NOMO-1 treated with DMSO at 0.1 percent for 48 hours (cell line): ENCODE data around the gene SIGLEC6.
"Not testable (repeated sequence)": the region's sequence is repeated elsewhere in the genome, so short reads cannot be mapped to it uniquely, and the experiment has no call there.

Experiments used
- DNase-seq: peaks from one replicate; lab custom pipeline; 2025; ENCODE audit not compliant: unreplicated experiment; lab: John Stamatoyannopoulos, UW

Gene SIGLEC6

DNA sequence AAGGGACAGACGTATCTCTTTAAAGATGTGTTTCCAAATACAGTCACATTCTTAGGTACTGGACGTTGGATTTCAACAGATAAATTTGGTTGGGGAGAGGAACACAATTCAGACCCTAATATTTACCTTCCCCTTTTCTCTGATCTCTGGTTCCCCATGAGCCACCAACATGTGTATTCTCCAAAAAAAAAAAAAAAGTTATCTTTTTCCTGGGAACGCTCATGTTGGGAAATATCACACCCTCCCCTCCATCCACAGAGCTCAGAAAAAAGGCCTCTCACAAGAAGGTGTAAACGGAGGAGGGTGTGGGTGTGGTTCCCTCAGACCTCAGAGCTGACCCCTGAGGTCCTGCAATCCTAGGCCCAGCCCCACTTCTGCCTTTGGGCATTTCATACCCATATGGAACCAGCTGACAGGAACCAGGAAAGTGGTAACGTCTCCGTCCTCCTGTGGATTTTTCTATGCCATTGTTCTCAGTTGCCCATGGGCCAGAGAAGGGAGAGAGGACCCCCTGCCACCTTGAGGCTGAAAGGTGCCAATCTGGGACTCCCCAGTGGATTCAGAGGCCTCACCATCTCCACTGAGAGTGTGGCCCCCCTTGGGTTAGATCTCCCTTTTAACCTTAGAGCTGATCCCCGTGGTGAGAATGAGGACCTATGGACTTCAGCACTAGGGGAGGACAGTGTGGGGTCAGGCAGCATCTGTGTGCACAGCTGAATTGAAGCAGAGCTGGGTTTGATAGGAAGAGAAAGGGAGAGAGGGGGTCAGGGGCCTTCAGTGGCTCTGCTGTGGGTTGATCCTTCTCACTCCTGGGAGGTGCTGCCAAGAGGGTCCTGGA, 21.4 kb downstream of the SIGLEC6 start:
- peak; percentile 29 for DNase-seq

DNA sequence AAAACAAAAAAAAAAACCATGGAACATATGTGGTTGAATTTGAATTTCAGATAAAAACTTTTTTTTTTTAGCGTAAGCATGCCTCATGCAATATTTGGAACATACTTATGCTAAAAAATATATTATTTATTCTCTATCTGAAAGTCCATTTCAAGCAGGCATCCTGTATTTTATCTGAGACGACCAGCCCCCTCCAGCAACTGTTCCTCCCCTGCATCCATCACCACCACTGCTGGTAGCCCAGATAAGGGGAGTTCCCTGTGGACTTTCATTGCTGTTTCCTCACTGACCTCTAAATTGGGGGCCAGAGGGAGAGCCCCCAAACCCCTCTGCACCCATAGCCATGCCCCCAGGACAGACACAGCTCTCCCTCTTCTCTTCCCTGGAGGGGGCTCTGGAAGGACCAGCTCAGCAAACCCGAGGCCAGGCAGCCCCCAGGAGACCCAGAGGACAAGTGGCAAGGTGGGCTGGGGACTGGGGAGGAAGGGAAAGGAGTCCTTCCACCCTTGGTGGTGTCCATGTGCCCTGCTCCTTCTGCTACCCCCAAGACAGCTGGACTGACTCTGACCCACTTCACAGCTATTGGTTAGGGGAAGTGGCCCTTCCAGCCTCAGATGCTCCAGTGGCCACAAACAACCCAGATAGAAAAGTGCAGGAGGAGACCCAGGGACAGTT, 23.3 kb downstream of the SIGLEC6 start:
- DNase-seq: no peak

DNA sequence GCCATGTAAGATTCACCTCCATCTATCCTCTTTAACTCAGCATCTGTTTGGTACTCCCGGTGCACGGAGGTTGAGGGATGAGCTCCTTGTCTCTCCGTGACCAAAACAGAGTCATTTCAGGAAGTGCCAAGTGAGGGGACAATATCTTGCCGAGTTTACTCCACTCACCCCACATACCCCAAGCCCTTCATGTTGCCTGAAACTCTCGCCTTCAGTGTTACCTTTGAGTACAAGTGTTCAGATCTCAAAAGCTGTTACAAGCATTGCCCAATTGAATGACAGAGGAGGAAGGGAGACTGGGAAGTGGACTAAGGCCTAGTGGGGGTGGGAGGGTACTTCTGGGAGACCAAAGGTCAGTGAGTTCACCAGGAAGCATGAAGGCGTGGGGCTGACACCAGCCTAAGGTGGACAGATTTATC, 23.8 kb downstream of the SIGLEC6 start:
- DNase-seq: peak; percentile 44

DNA sequence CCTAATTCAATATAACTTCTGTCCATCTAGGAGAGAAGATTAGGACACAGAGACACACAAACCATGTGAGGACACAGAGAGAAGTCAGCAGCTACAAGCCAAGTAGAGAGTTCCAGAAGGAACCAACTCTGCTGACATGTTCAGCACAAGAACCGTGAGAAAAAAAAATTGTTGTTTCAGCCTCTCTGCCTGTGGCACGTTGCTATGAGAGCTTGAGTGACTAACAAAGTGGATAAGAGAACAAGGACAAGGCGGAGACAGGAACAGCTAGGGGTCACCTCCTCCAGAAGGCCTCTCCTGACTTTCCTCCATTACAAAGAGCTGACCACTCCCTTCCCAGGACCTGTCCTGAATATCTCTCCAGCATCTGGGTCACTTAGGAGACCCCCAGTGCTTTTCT, 24.3 kb downstream of the SIGLEC6 start:
- no peak for DNase-seq

DNA sequence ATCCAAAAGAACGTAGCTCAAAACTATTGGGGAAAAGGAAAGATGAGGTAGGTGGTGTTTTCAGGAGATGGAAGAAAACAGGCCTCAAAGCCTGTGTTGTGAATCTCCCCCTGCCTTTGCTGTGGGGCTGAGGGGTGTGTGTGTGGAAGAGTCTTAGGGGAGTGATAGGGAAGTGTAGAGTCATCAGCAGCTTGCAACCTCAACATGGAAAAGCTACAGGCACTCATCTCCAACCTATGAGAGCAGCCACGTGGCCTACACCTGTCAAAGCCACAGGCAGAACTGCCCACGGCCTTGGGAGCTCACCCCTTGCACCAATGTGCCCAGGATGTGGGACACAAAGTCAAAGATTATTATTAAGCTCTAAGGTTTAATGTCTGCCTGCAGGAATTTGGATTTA, 25.6 kb downstream of the SIGLEC6 start:
- DNase-seq: no peak

DNA sequence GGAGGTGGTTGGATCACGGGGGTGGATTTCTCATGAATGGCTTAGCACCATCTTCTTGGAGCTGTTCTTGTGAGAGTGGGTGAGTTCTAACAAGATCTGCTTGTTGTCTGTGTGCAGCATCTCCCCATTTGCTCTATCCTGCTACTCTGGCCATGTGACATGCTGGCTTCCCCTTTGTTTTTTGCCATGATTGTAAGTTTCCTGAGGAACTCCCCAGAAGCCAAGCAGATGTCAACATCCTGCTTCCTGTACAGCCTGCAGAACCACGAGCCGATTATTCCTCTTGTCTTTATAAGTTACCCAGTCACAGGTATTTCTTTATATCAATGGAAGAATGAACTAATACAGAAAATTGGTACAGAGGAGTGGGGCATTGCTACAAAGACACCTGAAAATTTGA, 27.6 kb downstream of the SIGLEC6 start:
- DNase-seq: no peak

DNA sequence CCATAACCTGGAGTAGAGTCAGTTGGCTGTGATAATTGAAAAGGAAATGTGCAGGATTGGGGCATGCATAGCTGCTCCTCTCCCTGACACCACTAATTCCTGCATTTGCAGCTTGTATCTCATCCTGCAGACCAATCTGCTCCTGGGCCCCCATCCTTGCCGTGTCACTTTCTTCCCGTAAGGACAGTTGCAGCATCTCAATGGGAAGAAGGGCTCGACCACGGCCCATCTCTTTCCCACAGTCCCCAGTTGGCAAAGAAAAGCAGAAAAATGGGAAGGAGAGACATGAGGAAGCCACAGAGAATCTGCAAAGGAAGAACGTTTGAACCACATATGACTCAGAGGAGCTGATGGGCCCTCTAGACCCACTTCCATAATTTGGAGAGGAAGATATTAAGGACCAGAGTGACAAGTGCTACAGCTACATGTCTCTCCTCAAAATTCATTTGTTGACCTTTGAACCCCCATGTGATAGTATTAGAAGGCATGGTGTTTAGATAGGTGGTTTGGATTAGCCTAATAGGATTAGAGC, 28.1 kb downstream of the SIGLEC6 start:
- peak; percentile 69 for DNase-seq

DNA sequence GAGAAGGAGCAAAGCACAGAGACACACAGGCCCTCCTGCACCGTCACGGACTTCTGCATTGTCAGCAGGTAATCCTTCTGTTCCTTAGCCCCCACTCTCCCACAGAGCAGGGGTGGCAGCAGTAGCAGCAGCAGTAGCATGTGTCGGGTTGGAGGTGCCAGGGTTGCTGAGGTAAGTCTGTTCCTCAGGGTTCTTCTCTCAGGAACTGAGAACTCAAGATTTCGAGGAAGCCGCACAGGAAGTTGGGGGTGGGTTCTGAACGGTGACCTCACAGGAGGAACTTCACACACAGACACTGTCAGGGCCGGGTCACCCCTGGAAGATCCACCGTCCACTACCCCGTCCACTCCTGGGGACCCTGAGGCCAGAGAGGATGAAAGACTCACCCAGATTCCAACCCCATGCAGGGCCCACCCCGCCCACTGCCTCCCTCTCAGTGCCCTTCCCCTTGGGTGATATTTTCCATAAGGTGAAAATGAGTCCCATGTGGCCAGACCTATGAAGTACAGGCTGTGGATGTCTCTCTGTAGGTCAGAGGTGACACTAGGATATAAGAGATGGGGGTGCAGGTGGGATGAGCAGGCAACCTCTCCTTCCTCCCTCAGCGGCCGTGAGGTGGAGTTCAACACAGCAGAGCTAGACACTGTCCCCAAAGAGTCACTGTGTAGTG, 29.7 kb downstream of the SIGLEC6 start, which contains the start of gene SIGLEC12:
TSS of gene SIGLEC12 (minus strand) at position 207 of the 670 bp plus-strand sequence. CDS start at position 140, 67 bp downstream.
- peak; percentile 65 for DNase-seq

DNA sequence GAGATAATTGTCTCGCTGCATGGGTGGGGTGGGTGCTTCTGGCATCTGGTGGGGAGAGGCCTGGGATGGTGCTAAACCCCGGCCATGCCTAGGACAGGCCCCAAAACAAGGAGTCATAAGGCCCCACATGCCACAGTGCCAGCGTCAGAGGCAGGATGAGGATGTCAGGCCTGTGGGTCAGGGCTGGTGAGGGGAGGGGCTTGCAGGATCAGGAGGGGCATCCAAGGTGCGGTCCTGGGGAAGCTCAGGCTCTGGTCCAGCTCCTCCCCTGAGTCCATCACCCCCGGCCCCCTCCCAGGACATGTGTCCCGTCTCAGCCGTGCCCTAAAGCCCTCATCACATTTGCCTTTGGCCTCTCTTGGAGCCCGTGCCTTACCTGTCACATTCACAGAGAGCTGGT, 30.5 kb downstream of the SIGLEC6 start:
- DNase-seq: not testable (repeated sequence)

DNA sequence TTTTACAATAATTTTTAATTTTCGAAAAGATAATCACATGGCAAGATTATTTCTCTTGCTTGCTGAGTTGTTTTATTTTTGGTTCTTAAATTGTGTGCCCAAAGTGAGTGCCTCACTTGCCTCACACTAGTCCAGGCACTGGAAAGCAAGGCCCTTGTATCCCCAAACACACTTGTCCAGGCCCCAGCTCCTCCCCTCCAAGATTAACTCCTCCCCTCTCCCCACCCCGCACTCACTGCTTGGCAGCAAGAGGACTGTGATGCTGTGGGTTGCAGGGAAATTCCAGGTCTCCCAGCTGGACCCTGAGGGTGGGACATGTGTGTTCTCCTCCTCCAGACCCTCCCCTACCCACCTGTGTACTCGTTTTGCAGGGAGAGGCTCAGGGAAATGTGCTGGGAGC, 33.8 kb downstream of the SIGLEC6 start:
- no peak for DNase-seq

DNA sequence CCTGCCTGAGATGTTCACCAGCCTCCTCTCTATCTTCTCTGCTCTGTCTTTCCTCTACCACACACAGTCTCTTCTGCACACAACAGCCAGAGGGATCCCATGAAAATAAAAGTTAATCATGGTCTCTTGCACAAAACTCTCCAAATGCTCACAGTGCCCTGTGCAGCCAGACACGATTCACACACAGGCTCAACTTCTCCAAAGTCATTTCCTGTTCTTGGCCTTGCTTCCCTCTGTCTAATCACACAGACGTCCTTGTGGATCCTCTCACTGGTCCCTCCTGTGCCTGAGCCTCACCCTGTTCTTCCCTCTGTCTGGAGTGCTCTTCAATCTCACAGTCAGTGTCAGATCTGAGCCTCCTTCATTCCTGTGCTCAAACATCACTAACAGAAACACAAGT, 37.7 kb downstream of the SIGLEC6 start:
- peak; percentile 12 for DNase-seq

DNA sequence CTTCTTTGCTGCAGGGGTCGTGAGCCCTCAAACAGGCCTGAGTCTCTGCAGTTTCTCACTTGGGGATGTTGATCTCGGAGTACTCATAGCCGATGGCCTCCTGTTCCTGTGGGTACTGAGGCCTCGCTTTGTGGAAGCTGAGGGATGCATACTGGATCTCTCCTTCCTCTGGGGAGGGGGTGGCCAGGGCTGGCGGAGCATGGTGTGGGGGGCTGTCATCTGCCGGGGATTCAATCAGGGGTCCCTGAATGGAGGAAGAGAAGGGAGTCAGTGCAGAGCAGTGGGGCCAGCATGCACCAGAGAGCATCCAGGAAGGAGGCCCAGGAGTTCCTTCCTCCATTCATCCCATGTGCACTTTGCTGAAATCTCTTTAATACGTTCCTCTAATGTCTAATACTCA, 39.9 kb downstream of the SIGLEC6 start:
- no peak for DNase-seq

DNA sequence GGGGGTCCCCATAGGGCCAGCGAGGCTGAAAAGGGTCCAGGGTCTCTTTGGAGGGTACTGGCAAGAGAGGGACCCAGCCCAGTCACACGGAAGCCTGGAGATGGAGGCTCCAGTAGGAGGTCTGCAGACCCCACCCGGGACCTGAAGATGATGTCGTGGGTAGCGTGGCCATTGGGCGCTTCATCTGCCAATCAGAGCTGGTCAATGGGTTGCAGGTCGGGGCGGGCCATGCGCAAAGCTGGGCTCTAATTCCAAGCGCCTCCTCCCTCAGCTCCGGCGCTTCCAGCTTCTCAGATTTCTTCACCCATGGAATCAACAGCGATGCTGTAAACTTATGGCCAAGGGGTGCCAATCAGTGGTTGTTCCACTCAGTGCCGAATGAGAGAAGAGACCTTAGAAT, 40.8 kb downstream of the SIGLEC6 start:
- no peak for DNase-seq

DNA sequence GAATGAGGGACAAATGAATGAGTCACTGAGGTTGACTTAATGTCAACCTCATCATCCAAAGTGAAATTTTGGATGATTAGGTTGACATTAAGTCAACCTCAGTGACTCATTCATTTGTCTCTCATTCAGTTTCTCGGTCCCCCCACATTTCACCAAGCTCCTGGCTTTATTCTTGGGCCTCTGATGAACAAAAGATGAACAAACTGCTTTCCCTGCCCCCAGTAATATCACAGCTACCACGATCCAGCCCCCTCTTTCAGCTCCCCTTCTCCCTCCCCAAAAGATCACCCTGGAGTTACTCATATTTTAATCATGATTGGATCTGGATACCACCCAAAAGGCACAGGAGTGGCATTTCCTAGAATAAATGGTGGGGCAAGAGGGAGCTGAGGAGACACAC, 42.4 kb downstream of the SIGLEC6 start:
- no peak for DNase-seq

DNA sequence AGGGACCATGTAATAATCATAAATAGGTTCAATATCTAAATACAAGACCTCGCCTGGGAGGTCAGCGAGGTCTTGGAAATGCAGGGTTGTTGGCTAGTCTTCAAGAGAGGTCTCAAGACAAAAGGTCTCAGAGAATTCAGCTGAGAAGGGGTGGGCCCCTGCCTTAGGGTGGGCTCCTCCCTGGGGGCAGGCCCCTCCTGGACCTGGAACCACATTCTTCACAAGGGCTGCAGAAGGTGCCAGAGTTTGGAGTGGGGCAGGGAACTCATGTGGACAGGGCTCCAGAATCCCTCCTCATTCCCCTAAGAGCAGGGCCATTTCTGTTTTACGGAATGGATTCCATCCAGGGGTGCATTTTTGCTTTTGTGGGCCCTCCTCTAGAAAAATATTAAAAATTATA, 43.0 kb downstream of the SIGLEC6 start:
- DNase-seq: no peak

DNA sequence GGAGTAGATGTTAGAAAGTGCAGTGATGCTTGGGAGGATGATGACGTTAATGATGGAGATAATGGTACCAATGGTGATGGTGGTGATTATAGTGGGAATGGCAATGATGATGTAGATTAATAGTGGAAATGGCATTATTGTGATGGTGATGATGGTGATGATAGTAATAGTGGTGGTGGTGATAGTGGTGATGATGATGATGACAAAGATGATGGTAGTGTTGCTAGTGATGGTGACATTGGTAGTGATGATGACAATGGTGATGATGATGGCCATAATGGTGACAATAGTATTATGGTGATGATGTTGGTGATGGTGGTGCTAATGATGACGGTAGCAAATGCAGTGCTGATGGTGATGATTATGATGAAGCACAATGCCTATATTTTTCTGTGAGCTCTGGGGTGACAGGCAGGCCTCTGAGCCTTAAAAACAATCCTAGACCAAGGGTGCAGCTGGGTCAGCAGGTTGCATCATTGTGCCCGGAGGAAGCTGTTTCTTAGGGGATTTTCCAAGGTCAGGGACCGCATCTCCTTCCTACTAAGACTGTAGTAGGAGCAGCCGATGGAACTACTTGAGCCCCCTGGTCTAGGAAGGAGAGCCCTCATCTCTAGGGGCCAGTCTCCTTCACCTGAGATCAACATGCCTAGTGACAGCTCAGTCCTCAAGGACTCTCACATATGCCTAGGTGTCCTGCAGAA, 45.4 kb downstream of the SIGLEC6 start:
- DNase-seq: no peak

DNA sequence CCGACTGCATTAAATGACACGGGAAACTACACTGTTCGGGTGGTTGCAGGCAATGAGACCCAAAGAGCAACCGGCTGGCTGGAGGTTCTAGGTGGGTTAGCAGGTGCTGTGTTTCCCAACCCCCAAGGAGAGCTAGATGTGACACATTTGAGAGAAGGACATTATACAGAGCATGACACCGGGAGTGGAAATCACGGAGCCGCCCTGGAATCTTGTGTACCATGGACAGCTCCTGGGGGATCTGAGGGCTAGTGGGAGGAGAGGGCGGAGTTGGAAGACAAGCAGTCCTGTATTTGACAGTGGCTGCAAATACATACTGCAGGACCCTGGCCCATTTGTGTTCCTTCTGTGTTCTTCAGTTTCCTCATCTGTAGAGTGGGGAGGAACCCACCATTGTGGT, 50.9 kb downstream of the SIGLEC6 start:
- peak; percentile 1 for DNase-seq

DNA sequence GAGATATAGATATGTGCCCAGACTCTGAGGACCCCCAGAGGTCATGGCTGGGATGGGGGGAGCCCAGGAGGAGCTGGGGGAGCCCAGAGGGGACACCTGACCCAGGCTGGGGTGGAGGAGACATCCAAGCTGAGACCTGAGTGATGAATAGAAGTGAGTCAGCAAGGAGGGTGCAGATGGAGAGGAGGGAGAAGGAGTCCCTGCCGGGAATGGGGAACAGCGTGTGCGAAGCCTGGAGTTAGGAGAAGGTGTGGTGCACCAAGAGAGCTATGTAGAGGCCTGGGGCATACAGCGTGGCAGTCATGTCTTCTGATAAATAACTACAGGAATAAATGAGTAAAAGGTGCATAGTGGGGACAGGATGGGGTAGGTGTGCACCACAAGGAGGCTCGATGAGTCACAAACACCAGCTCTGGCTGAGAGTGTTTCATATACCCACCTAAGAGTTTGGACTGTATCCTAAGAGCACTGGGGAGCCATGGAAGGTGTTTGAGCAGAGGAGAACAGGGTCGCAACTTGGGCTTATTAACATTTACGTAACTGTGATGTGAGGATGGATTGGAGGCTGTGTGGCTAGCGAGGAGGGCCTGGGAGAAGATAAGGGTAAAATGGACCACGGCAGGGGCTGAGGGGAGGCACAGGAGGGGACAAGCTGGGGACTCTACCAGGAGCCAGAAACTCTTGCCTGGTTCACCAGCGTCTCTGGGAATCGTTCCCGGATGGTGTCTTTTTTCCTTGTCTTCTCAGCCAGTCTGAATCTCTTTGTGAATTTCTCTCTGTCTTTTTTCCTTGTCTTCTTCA, 51.7 kb downstream of the SIGLEC6 start:
- DNase-seq: no peak

DNA sequence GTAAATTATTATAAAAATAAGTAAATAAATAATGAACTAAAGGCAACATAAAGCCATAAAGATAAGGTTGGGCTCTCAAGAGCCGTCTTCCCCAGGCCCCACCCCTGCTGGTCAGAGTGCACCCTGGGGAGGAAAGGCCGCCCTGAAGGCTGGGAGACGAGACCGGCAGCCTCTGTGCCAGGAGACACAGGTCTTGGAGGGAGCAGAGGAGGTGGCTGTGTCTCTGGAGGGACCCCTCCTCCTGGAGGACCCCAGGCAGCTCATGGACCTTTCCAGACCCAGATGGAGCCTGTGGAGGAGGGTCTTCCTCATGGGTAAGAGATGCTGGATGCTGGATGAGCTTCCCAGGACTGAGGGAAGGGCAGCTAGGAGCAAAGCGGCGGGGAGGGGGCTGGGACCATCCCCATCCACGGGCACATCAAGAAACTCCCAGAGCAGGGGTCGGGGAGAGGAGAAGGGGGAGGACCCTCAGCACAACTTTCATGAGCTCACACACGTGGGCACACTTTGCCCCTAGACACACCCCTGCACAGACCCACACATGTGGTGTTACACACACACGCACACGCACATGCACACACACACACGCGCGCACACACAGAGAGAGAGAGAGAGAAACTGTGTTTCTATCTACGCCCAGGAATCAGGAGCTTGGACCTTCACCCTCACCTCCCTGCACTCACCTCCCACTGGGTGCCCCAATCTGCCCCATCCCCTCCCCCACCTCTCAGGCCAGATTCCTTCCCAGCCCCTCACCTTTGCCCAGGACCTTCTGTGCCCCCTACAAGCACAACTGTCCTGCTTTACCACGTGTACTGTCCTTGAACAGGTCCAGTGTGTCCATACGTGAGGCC, 52.9 kb downstream of the SIGLEC6 start, which contains the start of gene CEACAM18:
TSS of gene CEACAM18 (plus strand) at position 159 of the 854 bp plus-strand sequence.
- DNase-seq: no peak
